HEK293 (cell line): ENCODE results near the gene SHROOM3.
A peak's percentile ranks its signal among the peaks of the same experiment; 100 is the strongest.

Source experiments
- CTCF ChIA-PET: fragments of 350-600 bp; formaldehyde crosslinking; extraction: SDS; loops from one replicate; lab custom pipeline; 2021; ENCODE audit warnings: antibody characterized with exemption; lab: Yijun Ruan, JAX
- POLR2A ChIA-PET: fragments of 300-600 bp; formaldehyde crosslinking; extraction: SDS; loops from one replicate; lab custom pipeline; 2020; ENCODE audit warnings: antibody characterized with exemption, inconsistent platforms; lab: Yijun Ruan, JAX
- H3K27ac ChIP-seq: fragments of 200-500 bp; sonication (Bioruptor generic); 2 replicates; pipeline ENCODE4 v1.5.1; 2014; ENCODE audit warnings: low read depth, low read length, control low read depth, inconsistent platforms; ENCODE audit errors: extremely low read depth
- H3K36me3 ChIP-seq, 2 experiments: fragments of 200-500 bp in 1 of 2; sonication (Bioruptor generic) in 1 of 2; 1 replicate in 1 of 2; 2 replicates in 1 of 2; pipeline ENCODE4 v1.5.1; 2014 to 2017; ENCODE audit warnings: inconsistent platforms in 2 of 2, low read length in 2 of 2; ENCODE audit not compliant: control insufficient read depth in 2 of 2, insufficient read depth in 1 of 2
- H3K4me1 ChIP-seq: fragments of 200-500 bp; sonication (Bioruptor generic); 2 replicates; pipeline ENCODE4 v1.5.1; 2014; ENCODE audit warnings: mild to moderate bottlenecking, low read length, inconsistent platforms; ENCODE audit not compliant: control insufficient read depth, insufficient read depth
- H3K4me3 ChIP-seq: 2 replicates; pipeline ENCODE4 v1.5.1; 2011; ENCODE audit warnings: low read depth, mild to moderate bottlenecking, control low read depth, low read length, moderate library complexity
- H3K9me3 ChIP-seq: fragments of 200-500 bp; sonication (Bioruptor generic); 2 replicates; pipeline ENCODE4 v1.5.1; 2014; ENCODE audit warnings: low read depth, low read length, inconsistent platforms; ENCODE audit not compliant: control insufficient read depth, insufficient read depth
- ATF2 ChIP-seq: fragments of 450-650 bp; formaldehyde crosslinking; IDR thresholded peaks from 2 replicates; pipeline ENCODE4 v1.5.1; 2016; ENCODE audit warnings: missing biosample characterization, missing genetic modification characterization, low read depth
- GFI1B ChIP-seq: fragments of 450-650 bp; formaldehyde crosslinking; IDR thresholded peaks from 2 replicates; pipeline ENCODE4 v1.5.1; 2016; ENCODE audit warnings: missing biosample characterization, missing genetic modification characterization
- HOXD13 ChIP-seq: sonication (generic); formaldehyde crosslinking; IDR thresholded peaks from 2 replicates; pipeline ENCODE4 v1.8.0; 2022; ENCODE audit warnings: missing genetic modification reagents, borderline replicate concordance
- OVOL3 ChIP-seq: fragments of 450-650 bp; formaldehyde crosslinking; IDR thresholded peaks from 2 replicates; pipeline ENCODE4 v1.5.1; 2016; ENCODE audit warnings: missing biosample characterization, missing genetic modification characterization
- PATZ1 ChIP-seq: fragments of 450-650 bp; formaldehyde crosslinking; IDR thresholded peaks from 2 replicates; pipeline ENCODE4 v1.5.1; 2016; ENCODE audit warnings: missing biosample characterization, missing genetic modification characterization
- SALL2 ChIP-seq: fragments of 450-650 bp; formaldehyde crosslinking; IDR thresholded peaks from 2 replicates; pipeline ENCODE4 v1.5.0; 2017; ENCODE audit warnings: missing biosample characterization, mild to moderate bottlenecking, missing genetic modification characterization, borderline replicate concordance
- YY1 ChIP-seq: fragments of 450-650 bp; formaldehyde crosslinking; IDR thresholded peaks from 2 replicates; pipeline ENCODE4 v1.5.1; 2018; ENCODE audit warnings: missing biosample characterization, missing genetic modification characterization
- ZBTB17 ChIP-seq: fragments of 450-650 bp; formaldehyde crosslinking; IDR thresholded peaks from 2 replicates; pipeline ENCODE4 v1.5.1; 2016; ENCODE audit warnings: missing biosample characterization, missing genetic modification characterization
- ZBTB21 ChIP-seq: fragments of 450-650 bp; formaldehyde crosslinking; IDR thresholded peaks from 2 replicates; pipeline ENCODE4 v1.5.1; 2017; ENCODE audit warnings: missing biosample characterization, missing genetic modification characterization
- ZBTB6 ChIP-seq: fragments of 450-650 bp; formaldehyde crosslinking; IDR thresholded peaks from 2 replicates; pipeline ENCODE4 v1.5.1; 2017; ENCODE audit warnings: missing biosample characterization, missing genetic modification characterization
- ZNF23 ChIP-seq: fragments of 450-650 bp; formaldehyde crosslinking; IDR thresholded peaks from 2 replicates; pipeline ENCODE4 v1.5.1; 2016; ENCODE audit warnings: missing biosample characterization, missing genetic modification characterization, borderline replicate concordance
- ZNF24 ChIP-seq: fragments of 450-650 bp; formaldehyde crosslinking; IDR thresholded peaks from 2 replicates; pipeline ENCODE4 v1.5.1; 2016; ENCODE audit warnings: missing biosample characterization, missing genetic modification characterization
- ZNF248 ChIP-seq: fragments of 450-650 bp; formaldehyde crosslinking; IDR thresholded peaks from 2 replicates; pipeline ENCODE4 v1.5.1; 2017; ENCODE audit warnings: missing biosample characterization, missing genetic modification characterization
- ZNF26 ChIP-seq: fragments of 450-650 bp; formaldehyde crosslinking; IDR thresholded peaks from 2 replicates; pipeline ENCODE4 v1.5.1; 2016; ENCODE audit warnings: missing biosample characterization, missing genetic modification characterization
- ZNF473 ChIP-seq: fragments of 450-650 bp; formaldehyde crosslinking; IDR thresholded peaks from 2 replicates; pipeline ENCODE4 v1.5.1; 2017; ENCODE audit warnings: missing biosample characterization, missing genetic modification characterization
- ZNF623 ChIP-seq: fragments of 450-650 bp; formaldehyde crosslinking; IDR thresholded peaks from 2 replicates; pipeline ENCODE4 v1.5.1; 2016; ENCODE audit warnings: missing biosample characterization, missing genetic modification characterization
- ZNF768 ChIP-seq: fragments of 450-650 bp; formaldehyde crosslinking; IDR thresholded peaks from 2 replicates; pipeline ENCODE4 v1.5.1; 2018; ENCODE audit warnings: missing biosample characterization, mild to moderate bottlenecking, missing genetic modification characterization
- ZSCAN4 ChIP-seq: fragments of 450-650 bp; formaldehyde crosslinking; IDR thresholded peaks from 2 replicates; pipeline ENCODE4 v1.5.1; 2017; ENCODE audit warnings: missing biosample characterization, missing genetic modification characterization

The SHROOM3 gene

GRCh38 chr4:76699751-76700310, 264.8 kb downstream of the SHROOM3 start (continued):
- TF ChIP-seq PATZ1 (tag by site-specific recombination) (no peak), HOXD13 (CRISPR knock-in tag) (no peak)
- TF ChIP-seq, all 188 proteins: peak for 2

GRCh38 chr4:76702440-76703122, 267.6 kb downstream of the SHROOM3 start:
- POLR2A ChIA-PET: interaction anchor here (1.1 kb wide), 1 partner anchor 30 kb away, joined by 3 read pairs; no protein-coding TSS in a partner anchor
- no peaks in the 10 kb centered on the region for H3K9me3 ChIP-seq
- H3K27ac ChIP-seq: no peak overlapping the region
- H3K4me1 ChIP-seq: peaks cover 24% of the 10 kb centered on the region
- CTCF ChIA-PET: interaction anchor here (0.5 kb wide), 1 partner anchor 75 kb away, joined by 6 read pairs; no protein-coding TSS in a partner anchor
- no peak overlapping the region for H3K4me3 ChIP-seq
- H3K36me3 ChIP-seq: no peaks in the 10 kb centered on the region
- TF ChIP-seq ZBTB6 (tag by site-specific recombination) (peak; percentile 65; the same call in 1 of the 2 replicates), ZBTB21 (no peak), ZNF623 (tag by site-specific recombination) (0 out of 2 replicates have a peak, but pooled peaks have one; percentile 28)

GRCh38 chr4:76703123-76703490, 268.1 kb downstream of the SHROOM3 start:
- H3K36me3 ChIP-seq: no peaks in the 10 kb centered on the region
- CTCF ChIA-PET: interaction anchor here (0.8 kb wide), 1 partner anchor 55 kb away, joined by 3 read pairs; no protein-coding TSS in a partner anchor
- TF ChIP-seq ZNF473 (no peak), OVOL3 (tag by site-specific recombination) (no peak), ZSCAN4 (tag by site-specific recombination) (no peak), ZNF23 (no peak), YY1 (no peak), ATF2 (tag by site-specific recombination) (no peak), PATZ1 (tag by site-specific recombination) (no peak), ZNF26 (no peak), ZNF623 (tag by site-specific recombination) (no peak; the same call in 1 of the 2 replicates), ZNF768 (tag by site-specific recombination) (no peak), ZNF248 (tag by site-specific recombination) (no peak), ZBTB6 (tag by site-specific recombination) (no peak), GFI1B (tag by site-specific recombination) (no peak), ZNF24 (no peak), ZBTB17 (tag by site-specific recombination) (no peak), SALL2 (tag by site-specific recombination) (no peak)
- TF ChIP-seq, all 188 proteins: peak for 0
- Histone ChIP-seq H3K4me3 (no peak overlapping the region), H3K4me1 (peaks cover 24% of the 10 kb centered on the region), H3K9me3 (no peaks in the 10 kb centered on the region), H3K27ac (no peak overlapping the region)
- POLR2A ChIA-PET: interaction anchor here (1.1 kb wide), 1 partner anchor 29 kb away, joined by 3 read pairs; no protein-coding TSS in a partner anchor
